GM23338 (cell line): ENCODE measurements around the gene CEP44.

Experiments used
- EZH2 ChIP-seq: fragments of 200-600 bp; sonication (generic); IDR thresholded peaks from one replicate; pipeline ENCODE4 v1.8.0; 2017; ENCODE audit warnings: antibody characterized with exemption, mild to moderate bottlenecking, low read depth; ENCODE audit not compliant: unreplicated experiment
- JUNB ChIP-seq: IDR thresholded peaks from one replicate; pipeline ENCODE4 v1.6.1; 2016; ENCODE audit warnings: antibody characterized with exemption; ENCODE audit not compliant: unreplicated experiment
- TF ChIP-seq, protein P1 (sequence below), 2 experiments: fragments of 200-600 bp in 1 of 2; sonication (generic) in 1 of 2; conservative IDR thresholded peaks; 2 replicates each; pipeline versions ENCODE4 v1.5.1 to v1.6.1; 2016 to 2017; ENCODE audit warnings: antibody characterized with exemption in 2 of 2, low read depth in 2 of 2, mild to moderate bottlenecking in 2 of 2, moderate library complexity in 1 of 2

DNA sequence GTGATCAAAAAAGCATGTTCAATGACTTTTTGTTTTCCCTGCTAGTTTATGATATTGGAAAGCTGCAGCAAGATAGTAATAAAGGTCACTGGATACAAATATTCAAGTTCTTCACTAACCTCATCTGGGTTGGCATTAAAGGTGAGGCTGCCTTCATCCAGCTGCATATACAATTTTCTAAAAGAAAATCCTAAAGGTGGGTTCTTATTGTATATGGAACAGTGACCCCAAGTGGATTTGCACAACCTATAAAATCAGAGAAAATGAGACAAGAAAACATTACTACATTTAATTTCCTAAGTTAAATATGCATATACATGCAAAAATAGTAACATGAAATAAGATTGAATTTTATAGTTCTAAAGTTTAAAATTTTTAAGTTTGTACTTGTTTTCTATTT, 24.1 kb upstream of the CEP44 start:
- TF ChIP-seq, protein P1, sequence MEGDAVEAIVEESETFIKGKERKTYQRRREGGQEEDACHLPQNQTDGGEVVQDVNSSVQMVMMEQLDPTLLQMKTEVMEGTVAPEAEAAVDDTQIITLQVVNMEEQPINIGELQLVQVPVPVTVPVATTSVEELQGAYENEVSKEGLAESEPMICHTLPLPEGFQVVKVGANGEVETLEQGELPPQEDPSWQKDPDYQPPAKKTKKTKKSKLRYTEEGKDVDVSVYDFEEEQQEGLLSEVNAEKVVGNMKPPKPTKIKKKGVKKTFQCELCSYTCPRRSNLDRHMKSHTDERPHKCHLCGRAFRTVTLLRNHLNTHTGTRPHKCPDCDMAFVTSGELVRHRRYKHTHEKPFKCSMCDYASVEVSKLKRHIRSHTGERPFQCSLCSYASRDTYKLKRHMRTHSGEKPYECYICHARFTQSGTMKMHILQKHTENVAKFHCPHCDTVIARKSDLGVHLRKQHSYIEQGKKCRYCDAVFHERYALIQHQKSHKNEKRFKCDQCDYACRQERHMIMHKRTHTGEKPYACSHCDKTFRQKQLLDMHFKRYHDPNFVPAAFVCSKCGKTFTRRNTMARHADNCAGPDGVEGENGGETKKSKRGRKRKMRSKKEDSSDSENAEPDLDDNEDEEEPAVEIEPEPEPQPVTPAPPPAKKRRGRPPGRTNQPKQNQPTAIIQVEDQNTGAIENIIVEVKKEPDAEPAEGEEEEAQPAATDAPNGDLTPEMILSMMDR (conservative IDR thresholded peaks at IDR 0.05; ENCODE audit: low read depth in 2 of 2) = no peak
- TF ChIP-seq EZH2 (no peak), JUNB (no peak)
